Tibial artery (tissue), 4 donors: Measurements from ENCODE around the gene TRH.

Experiments
- DNase-seq, 2 donors: peaks; one replicate each; pipeline ENCODE4 v3.0.0-alpha.2; 2019
- H3K27ac ChIP-seq, 2 donors: fragments of 200-600 bp; sonication (generic) in 1 of 2; 1 replicate in 1 of 2; 2 replicates in 1 of 2; pipeline ENCODE4 v1.5.1; 2018 to 2019; ENCODE audit warnings: mild to moderate bottlenecking in 1 of 2
- H3K27me3 ChIP-seq, 2 donors: fragments of 200-600 bp; sonication (generic) in 1 of 2; one replicate each; pipeline versions ENCODE4 v1.5.1 to v1.6.0; 2016 to 2019
- H3K36me3 ChIP-seq, 3 donors: fragments of 200-600 bp; sonication (generic) in 2 of 3; one replicate each; pipeline ENCODE4 v1.5.1; 2016 to 2019; ENCODE audit warnings: mild to moderate bottlenecking in 2 of 3
- H3K4me1 ChIP-seq, 4 donors: fragments of 200-600 bp; sonication (generic) in 2 of 4; 1 replicate in 3 of 4; 2 replicates in 1 of 4; pipeline ENCODE4 v1.5.1; 2016 to 2019
- H3K4me3 ChIP-seq, 2 donors: fragments of 200-600 bp; sonication (generic) in 1 of 2; 1 replicate in 1 of 2; 2 replicates in 1 of 2; pipeline ENCODE4 v1.5.1; 2018 to 2019; ENCODE audit warnings: mild to moderate bottlenecking in 2 of 2
- H3K9me3 ChIP-seq, 3 donors: fragments of 200-600 bp; sonication (generic) in 1 of 3; one replicate each; pipeline ENCODE4 v1.5.1; 2016 to 2019
- intact Hi-C: fragments of 100-400 bp; cut with DNase I; formaldehyde crosslinking; loops from one replicate; pipeline ENCODE4 v1.15.0; 2023; ENCODE audit warnings: low total_unique reads
- TF ChIP-seq, protein P1 (sequence below), 2 experiments: fragments of 200-600 bp in 1 of 2; fragments of 450-650 bp in 1 of 2; IDR thresholded peaks; one replicate each; pipeline ENCODE4 v1.5.1; 2017 to 2019; ENCODE audit warnings: antibody characterized with exemption in 2 of 2, mild to moderate bottlenecking in 1 of 2, moderate library complexity in 1 of 2

The TRH gene

DNA sequence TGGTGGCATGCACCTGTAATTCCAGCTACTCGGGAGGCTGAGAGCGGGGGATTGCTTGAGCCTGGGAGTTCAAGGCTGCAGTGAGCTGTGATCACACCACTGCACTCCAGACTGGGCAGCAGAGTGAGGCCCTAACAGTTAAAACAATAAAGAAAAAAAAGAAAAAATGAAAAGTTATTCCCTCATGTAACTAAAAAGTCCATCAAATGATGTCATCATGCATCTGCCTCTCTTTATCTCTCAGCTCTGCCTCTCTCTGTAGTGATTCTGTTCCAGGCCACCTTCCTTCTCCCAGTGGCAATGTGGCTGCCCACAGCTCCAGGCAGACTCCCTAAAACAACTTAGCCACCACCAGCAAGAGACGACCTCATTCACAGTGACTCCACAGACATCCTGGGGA is 31.5 kb upstream of the TRH start:
- TF ChIP-seq, protein P1, sequence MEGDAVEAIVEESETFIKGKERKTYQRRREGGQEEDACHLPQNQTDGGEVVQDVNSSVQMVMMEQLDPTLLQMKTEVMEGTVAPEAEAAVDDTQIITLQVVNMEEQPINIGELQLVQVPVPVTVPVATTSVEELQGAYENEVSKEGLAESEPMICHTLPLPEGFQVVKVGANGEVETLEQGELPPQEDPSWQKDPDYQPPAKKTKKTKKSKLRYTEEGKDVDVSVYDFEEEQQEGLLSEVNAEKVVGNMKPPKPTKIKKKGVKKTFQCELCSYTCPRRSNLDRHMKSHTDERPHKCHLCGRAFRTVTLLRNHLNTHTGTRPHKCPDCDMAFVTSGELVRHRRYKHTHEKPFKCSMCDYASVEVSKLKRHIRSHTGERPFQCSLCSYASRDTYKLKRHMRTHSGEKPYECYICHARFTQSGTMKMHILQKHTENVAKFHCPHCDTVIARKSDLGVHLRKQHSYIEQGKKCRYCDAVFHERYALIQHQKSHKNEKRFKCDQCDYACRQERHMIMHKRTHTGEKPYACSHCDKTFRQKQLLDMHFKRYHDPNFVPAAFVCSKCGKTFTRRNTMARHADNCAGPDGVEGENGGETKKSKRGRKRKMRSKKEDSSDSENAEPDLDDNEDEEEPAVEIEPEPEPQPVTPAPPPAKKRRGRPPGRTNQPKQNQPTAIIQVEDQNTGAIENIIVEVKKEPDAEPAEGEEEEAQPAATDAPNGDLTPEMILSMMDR (IDR thresholded peaks at IDR 0.05) = no peak
- H3K27me3 ChIP-seq = peaks cover 0 to 5% of the 10 kb centered on the region in 2 donors
- H3K36me3 ChIP-seq = no peaks in the 10 kb centered on the region
- H3K27ac ChIP-seq = no peak overlapping the region
- H3K4me3 ChIP-seq = no peak overlapping the region
- no peaks in the 10 kb centered on the region for H3K4me1 ChIP-seq
- no peak for DNase-seq
- peaks cover 0 to 5% (median 0%) of the 10 kb centered on the region in 3 donors for H3K9me3 ChIP-seq
- intact Hi-C loops = no loop called here

DNA sequence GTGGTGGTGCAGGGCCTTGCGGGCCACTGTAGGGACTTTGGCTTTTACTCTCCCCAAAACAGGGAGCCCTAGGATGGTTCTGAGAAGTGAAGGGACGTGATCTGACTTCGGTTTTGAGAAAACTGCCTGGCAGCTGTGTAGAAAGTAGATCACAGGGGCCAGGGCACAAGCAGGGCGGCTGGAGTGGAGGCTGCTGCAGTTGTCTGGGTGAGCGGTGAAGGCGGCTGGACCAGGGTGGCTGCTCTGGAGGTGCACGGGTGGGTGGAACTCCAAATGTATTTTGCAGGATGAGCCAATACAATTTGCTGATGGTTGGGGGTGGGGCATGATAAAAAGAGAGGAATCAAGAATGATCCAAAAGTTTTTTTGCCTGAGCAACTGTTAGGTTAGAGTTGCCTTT is 29.8 kb upstream of the TRH start:
- no peak for DNase-seq
- Histone ChIP-seq H3K4me3 (no peak overlapping the region), H3K27me3 (peaks cover 0 to 7% of the 10 kb centered on the region in 2 donors), H3K9me3 (peaks cover 0 to 5% (median 0%) of the 10 kb centered on the region in 3 donors), H3K27ac (no peak overlapping the region), H3K36me3 (no peaks in the 10 kb centered on the region), H3K4me1 (no peaks in the 10 kb centered on the region)
- TF ChIP-seq, protein P1 (IDR thresholded peaks at IDR 0.05) = no peak
- intact Hi-C loops = no loop called here

DNA sequence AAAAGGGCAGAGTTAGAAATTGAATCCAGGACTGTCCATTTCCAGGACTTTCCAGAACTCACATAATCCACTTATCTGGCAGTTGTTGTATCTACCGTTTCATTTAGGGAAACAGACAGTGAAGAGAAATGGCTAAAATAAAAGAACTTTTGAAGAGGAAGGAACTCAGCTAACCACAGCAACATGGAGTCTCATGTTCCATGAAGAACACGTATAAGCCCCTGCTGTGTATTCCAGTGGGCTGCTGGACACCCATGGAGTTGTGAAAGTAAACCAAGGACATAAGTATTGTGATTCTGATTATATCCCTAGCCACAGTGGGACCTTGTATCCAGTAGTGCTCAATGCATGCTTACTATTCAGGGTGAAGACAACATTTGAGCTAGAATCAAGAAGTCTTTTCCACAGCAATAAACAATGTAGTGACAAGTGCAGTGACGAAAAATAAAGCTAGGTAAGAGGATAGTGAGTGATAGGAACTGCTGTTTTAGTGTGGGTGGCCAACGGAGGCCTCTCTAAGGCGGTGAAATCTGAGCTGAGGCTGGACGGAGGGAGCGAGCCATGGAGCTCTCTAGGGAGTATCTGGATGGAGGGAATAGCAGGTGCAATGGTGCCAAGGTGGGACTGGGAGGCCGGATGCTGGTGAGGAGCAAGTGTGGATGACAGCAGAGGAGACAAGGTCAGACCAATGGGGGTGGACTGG is 26.8 kb upstream of the TRH start:
- no peak for DNase-seq
- Histone ChIP-seq H3K27me3 (peaks cover 0 to 9% of the 10 kb centered on the region in 2 donors), H3K36me3 (no peaks in the 10 kb centered on the region), H3K4me1 (no peaks in the 10 kb centered on the region), H3K9me3 (peaks cover 0 to 5% (median 0%) of the 10 kb centered on the region in 3 donors), H3K4me3 (no peak overlapping the region), H3K27ac (no peak overlapping the region)
- TF ChIP-seq, protein P1 (IDR thresholded peaks at IDR 0.05) = no peak
- intact Hi-C loops = no loop called here

DNA sequence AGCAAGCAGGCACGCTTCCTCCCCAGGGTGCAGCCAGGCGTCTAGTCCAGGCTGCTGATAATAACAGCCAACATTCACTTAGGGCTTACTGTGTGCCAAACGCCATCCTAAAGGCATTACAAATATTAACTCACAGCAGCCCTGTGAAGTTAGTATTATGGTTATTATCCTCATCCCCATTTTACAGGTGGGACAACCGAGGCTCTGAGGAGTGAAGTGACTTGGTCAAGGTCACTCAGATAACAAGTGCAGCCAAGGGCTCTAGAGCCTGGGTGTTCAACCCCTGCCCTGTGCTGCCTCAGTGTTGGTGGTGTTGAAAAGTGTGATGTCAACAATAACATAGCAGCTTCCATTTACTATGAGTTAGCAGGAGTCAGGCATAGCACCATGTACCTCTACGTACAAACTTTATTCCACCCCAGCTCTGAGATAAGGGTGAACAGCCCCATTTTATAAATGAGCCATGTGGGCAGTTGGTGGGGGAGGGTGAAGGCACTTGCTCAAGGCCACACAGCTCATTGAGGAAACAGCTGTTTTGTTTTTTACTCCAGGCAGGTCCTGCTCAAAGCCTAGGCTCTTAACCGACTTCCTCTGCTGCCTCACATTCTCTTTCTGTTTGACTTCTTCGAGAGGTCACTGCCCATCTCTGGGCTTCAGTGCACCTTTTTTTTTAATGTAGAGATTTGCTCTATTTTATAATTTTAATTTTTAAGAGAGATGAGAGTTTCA is 24.0 kb upstream of the TRH start:
- H3K4me1 ChIP-seq = no peaks in the 10 kb centered on the region
- DNase-seq = no peak
- TF ChIP-seq, protein P1 (IDR thresholded peaks at IDR 0.05) = no peak
- intact Hi-C loops = no loop called here
- peaks cover 0 to 5% (median 0%) of the 10 kb centered on the region in 3 donors for H3K9me3 ChIP-seq
- H3K4me3 ChIP-seq = no peak overlapping the region
- H3K27me3 ChIP-seq = peaks cover 0 to 8% of the 10 kb centered on the region in 2 donors
- no peaks in the 10 kb centered on the region for H3K36me3 ChIP-seq
- no peak overlapping the region for H3K27ac ChIP-seq

DNA sequence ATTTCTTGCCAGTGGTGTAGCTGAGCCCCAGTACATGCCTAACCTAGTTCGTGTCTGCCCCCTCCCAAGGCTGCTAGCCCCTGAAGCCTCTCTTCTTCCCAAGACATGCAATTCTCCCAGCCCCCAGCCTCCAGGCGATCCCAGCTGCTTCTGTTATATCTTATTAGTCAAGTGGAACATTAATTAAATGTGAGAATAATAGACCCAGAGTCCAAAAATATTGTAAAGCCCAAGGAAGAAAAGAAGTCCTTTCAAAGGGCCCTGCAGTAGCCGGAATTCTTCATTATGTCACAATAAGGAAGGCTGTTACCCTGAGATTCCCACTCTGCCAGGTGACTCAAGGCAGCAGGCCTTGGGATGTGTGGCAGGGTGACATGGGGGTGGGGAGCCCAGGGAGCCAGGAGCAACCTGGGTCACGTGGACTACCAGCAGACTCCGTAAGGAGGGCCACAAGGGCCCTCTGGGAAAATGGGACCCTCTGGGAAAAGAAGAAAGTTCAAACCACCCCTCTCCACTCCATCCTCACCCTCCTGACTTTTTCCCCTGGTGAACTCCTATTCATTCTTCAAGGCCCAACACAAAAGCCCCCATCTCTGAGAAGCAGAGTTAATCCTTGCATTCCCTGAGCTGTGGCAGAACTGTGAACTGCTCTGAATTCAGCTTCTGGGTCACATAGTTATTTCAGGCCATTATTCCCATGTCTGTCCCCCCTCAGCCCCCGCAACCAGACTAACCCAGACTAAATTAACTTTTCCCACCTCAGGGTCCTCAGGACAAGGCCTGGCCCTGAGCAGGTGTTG is 21.8 kb upstream of the TRH start:
- no peaks in the 10 kb centered on the region for H3K9me3 ChIP-seq
- TF ChIP-seq, protein P1 (IDR thresholded peaks at IDR 0.05) = no peak
- intact Hi-C loops = no loop called here

More for the DNA sequence above, 21.8 kb upstream of the TRH start:
- no peak for DNase-seq
- Histone ChIP-seq H3K4me1 (no peaks in the 10 kb centered on the region), H3K27ac (no peak overlapping the region), H3K36me3 (no peaks in the 10 kb centered on the region), H3K4me3 (no peak overlapping the region), H3K27me3 (peaks cover 0 to 8% of the 10 kb centered on the region in 2 donors)
